Subcutaneous adipose tissue (tissue), 4 donors: ENCODE measurements around the gene TNFSF8. TPM values are rescaled to one million over a fixed set of nuclear protein-coding genes. Genes with fewer than 3 reads are reported as not detected.

Experiments used
- total RNA-seq, 4 donors: library from RNA; depleted of rRNA; stranded (reverse); fragments of >200 nt; gene quantifications; one replicate each; pipeline ENCODE4 v1.1.0, GENCODE V29; 2016
- TF ChIP-seq, protein P1 (sequence below): fragments of 450-650 bp; IDR thresholded peaks from one replicate; pipeline ENCODE4 v1.5.1; 2016; ENCODE audit warnings: low read depth, mild to moderate bottlenecking, control low read depth, antibody characterized with exemption, moderate library complexity

TNFSF8 gene
- total RNA-seq, 4 donors from 2014 or later: 2.4 to 18.4 (median 7.4) TPM

DNA sequence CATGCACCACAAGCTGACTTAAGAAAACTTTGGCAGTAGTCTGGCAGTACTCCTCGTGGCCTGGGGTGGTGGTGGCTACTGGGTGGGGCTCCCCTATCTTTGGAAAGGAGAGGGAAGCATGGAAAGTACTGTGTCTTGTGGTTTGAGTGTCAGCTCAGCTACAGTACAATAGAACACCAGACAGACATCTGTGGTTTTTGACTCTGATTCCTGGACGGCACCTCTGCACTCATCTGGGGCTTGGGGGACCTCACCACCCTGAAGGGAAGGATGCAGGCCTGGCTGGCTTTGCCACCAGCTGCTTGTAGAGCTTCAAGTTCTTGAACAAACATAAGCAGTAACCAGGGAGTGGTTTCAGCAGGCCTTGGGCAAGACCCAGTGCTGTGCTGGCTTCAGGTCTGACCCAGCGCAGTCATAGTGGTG is 40.6 kb downstream of the TNFSF8 start:
- TF ChIP-seq, protein P1, sequence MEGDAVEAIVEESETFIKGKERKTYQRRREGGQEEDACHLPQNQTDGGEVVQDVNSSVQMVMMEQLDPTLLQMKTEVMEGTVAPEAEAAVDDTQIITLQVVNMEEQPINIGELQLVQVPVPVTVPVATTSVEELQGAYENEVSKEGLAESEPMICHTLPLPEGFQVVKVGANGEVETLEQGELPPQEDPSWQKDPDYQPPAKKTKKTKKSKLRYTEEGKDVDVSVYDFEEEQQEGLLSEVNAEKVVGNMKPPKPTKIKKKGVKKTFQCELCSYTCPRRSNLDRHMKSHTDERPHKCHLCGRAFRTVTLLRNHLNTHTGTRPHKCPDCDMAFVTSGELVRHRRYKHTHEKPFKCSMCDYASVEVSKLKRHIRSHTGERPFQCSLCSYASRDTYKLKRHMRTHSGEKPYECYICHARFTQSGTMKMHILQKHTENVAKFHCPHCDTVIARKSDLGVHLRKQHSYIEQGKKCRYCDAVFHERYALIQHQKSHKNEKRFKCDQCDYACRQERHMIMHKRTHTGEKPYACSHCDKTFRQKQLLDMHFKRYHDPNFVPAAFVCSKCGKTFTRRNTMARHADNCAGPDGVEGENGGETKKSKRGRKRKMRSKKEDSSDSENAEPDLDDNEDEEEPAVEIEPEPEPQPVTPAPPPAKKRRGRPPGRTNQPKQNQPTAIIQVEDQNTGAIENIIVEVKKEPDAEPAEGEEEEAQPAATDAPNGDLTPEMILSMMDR: no peak

DNA sequence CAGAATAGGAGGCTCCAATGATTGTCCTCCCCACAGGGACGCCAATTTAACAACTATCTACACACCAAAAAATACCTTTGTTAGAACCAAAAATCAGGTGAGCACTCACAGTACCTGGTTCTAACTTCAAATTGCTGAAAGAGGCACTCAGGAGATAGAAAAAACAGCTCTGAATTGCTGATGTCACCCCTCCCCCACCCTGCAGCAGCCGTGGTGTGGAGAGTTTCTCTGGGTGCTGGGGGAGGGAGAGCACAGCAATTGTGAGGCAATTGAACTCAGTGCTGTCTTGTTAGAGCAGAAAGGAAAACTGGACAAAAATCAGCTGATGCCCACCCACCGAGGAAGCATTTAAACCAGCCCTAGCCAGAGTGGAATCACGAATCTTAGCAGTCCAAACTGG is 41.8 kb downstream of the TNFSF8 start:
- TF ChIP-seq, protein P1: no peak

DNA sequence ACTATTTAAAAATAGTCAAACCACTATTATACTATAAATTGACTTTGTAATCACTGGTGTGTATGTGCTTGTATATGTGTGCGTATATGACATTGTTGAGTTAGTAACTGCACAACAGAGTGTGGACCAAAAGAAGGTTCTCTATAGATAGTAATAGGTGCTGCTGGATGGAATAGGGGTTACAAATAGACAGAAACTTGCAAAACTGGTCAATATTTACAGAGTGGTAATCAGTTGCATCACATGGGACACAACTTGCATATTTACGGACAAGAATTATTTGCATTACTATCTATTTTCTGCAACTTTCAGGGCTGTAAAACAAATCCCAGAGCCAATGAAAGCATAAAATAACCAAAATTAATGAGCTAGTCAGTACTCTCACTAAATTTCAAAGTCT is 42.4 kb downstream of the TNFSF8 start:
- TF ChIP-seq, protein P1: no peak

DNA sequence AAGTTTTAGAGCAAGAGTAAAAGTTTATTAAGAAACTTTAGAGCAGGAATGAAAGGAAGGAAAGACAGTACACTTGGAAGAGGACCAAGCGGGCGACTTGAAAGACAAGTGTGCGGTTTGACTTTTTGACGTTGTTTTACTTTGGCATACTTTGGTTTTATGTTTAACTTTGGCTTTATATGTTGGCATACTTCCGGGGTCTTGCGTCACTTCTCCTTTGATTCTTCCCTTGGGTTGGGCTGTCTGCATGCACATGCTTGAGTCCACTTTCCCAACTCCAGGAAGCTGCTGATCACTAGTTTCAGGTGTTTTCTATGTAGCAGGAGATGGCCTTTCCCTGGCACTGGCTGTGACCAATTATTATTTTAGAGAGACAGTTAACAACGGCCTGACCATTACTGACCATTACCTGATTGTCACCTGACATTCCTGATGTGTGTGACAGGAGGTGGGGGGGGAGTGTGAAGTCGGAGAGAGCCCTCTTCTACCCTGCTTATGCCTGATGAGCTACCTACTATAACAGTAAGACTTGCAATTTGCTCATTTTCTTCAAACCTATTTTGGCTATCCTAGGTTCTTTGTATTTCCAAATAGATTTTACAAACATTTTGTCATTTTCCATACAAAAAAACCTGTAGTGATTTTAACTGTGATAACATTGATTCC is 45.5 kb downstream of the TNFSF8 start:
- TF ChIP-seq, protein P1: no peak

DNA sequence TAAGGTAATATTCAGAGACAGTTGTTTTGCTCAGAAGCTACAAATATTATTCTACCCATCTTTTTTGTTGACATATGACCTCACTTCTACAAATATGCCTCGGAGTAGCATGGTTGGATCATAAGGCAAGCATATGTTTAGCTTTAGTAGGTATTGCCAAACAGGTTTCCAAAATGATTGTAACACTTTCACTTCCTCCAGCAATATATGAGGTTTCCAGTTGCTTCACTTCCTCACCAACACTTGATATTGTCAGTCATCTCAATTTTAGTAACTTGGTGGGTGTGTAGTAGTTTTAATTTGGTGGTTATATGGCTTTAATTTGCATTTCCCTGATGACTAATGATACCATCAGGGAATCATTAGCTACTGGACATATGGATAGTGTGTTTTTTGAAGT is 46.7 kb downstream of the TNFSF8 start:
- TF ChIP-seq, protein P1: no peak

DNA sequence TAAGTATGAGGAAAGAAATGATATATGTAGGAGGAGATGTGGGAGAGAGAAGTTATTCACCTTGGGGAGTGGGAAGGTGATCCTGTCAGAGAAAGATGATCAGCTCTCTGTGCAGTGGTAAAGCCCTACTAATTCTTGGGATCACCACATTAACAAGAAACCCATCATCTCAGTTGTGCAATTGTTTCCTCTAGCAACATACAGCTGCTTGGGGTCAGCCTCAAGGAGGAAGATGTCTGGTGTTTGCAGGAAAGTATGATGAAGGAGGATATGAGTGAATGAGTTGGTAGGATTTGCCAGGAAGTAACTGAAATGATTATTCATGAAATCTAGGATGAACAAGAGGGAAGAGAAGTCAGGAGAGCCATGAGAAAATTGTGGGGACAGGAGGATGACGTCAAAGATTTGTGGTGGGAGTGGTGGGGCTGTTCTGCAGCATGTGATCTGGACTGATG is 50.1 kb downstream of the TNFSF8 start:
- TF ChIP-seq, protein P1: no peak

DNA sequence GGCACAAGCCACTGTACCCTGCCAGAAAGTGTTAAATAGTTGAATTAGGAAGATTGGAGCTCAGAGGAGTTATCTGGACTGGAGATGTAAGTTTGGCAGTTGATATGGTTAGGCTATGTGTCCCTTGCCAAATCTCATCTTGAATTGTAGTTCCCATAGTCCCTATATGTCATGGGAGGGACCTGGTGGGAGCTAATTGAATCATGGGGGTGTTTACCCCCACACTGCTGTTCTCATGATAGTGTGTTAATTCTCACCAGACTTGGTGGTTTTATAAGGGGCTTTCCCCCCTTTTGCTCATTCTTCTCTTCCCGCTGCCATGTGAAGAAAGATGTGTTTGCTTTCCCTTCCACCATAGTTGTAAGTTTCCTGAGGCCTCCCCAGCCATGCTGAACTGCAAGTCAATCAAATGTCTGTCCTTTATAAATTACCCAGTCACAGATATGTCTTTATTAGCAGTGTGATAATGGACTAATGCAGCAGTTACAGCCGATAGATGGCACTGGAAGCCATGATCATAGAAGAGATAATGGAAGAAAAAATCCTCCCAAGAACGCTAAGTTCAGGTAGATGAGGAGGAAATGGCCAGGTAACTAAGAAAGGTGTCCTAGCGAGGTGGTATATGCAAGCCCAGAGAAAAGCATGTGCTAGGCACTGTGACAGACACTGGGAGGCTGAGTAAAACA is 51.4 kb downstream of the TNFSF8 start:
- TF ChIP-seq, protein P1: no peak
